Right lobe of liver (tissue), 6 donors: ENCODE results near the gene TNFRSF6B. TPM values are rescaled to one million over a fixed set of nuclear protein-coding genes. Genes with fewer than 3 reads are reported as not detected.
A peak's percentile ranks its signal among the peaks of the same experiment; 100 is the strongest.

Experiments
- ATAC-seq, 4 donors: fragments of 200-7000 bp; cut with Tn5 transposase; one replicate each; pipeline ENCODE4 v1.9.1; 2020; ENCODE audit warnings: mild to moderate bottlenecking in 4 of 4, moderate library complexity in 4 of 4
- DNase-seq, 3 donors: peaks; one replicate each; pipeline ENCODE4 v3.0.0-alpha.2; 2020
- H3K27ac ChIP-seq, 3 donors: fragments of 200-600 bp; one replicate each; pipeline ENCODE4 v1.8.0; 2022
- H3K27me3 ChIP-seq, 2 donors: fragments of 200-600 bp; one replicate each; pipeline ENCODE4 v1.8.0; 2022
- H3K36me3 ChIP-seq, 4 donors: fragments of 200-600 bp; sonication (generic) in 1 of 4; one replicate each; pipeline versions ENCODE4 v1.5.1 to v1.8.0; 2017 to 2022; ENCODE audit warnings: control low read depth in 1 of 4
- H3K4me1 ChIP-seq, 4 donors: fragments of 200-600 bp; sonication (generic) in 1 of 4; one replicate each; pipeline versions ENCODE4 v1.5.1 to v1.8.0; 2017 to 2022; ENCODE audit warnings: control low read depth in 1 of 4
- H3K4me3 ChIP-seq, 3 donors: fragments of 200-600 bp; one replicate each; pipeline ENCODE4 v1.8.0; 2022
- H3K9me3 ChIP-seq, 4 donors: fragments of 200-600 bp; sonication (generic) in 1 of 4; one replicate each; pipeline versions ENCODE4 v1.5.1 to v1.8.0; 2017 to 2022; ENCODE audit warnings: control low read depth in 1 of 4
- CTCF ChIP-seq, 4 donors: fragments of 200-600 bp in 3 of 4; fragments of 450-650 bp in 1 of 4; IDR thresholded peaks; one replicate each; pipeline versions ENCODE4 v1.5.1 to v1.8.0; 2016 to 2022; ENCODE audit warnings: antibody characterized with exemption in 4 of 4, mild to moderate bottlenecking in 2 of 4
- POLR2A ChIP-seq: fragments of 450-650 bp; IDR thresholded peaks from one replicate; pipeline ENCODE4 v1.6.1; 2017; ENCODE audit warnings: antibody characterized with exemption, mild to moderate bottlenecking
- WGBS: methylation state at CpG from one replicate; pipeline ENCODE4 v1.1.6; 2018; ENCODE audit warnings: low coverage, low lambda C conversion rate; ENCODE audit not compliant: insufficient coverage; ENCODE audit errors: missing lambda C conversion rate; 5-methylcytosine and 5-hydroxymethylcytosine counted together
- intact Hi-C, 2 donors: fragments of 100-400 bp; cut with DNase I; formaldehyde crosslinking; loops; one replicate each; pipeline versions ENCODE4 v1.11.2 to v1.14.1; 2022
- total RNA-seq, 6 experiments: library from RNA; depleted of rRNA in 2 of 6; stranded (reverse); fragments of >200 nt in 2 of 6; fragmentation: NEBNext Ultra II Directional in 3 of 6; extraction: Animal tissue kit (Norgen Biotek cat#: 25700) in 3 of 6; gene quantifications; one replicate each; pipeline versions ENCODE4 v1.1.0 to v1.2.4, GENCODE V29; 2016 to 2023
- donor health status: DM: no; HTN: yes; CAD: no.
- donor health status: DM: no; HTN: no; CAD: no.
- donor health status: DM: no; HTN: no; CAD: no.
- donor health status: DM: no; HTN: yes; CAD: no.
- donor health status: DM: no; HTN: yes; CAD: no.

The TNFRSF6B gene
- total RNA-seq, 6 experiments from 2014 or later: 0.56 to 1.0 (median 0.62) TPM; not detected in 3

DNA sequence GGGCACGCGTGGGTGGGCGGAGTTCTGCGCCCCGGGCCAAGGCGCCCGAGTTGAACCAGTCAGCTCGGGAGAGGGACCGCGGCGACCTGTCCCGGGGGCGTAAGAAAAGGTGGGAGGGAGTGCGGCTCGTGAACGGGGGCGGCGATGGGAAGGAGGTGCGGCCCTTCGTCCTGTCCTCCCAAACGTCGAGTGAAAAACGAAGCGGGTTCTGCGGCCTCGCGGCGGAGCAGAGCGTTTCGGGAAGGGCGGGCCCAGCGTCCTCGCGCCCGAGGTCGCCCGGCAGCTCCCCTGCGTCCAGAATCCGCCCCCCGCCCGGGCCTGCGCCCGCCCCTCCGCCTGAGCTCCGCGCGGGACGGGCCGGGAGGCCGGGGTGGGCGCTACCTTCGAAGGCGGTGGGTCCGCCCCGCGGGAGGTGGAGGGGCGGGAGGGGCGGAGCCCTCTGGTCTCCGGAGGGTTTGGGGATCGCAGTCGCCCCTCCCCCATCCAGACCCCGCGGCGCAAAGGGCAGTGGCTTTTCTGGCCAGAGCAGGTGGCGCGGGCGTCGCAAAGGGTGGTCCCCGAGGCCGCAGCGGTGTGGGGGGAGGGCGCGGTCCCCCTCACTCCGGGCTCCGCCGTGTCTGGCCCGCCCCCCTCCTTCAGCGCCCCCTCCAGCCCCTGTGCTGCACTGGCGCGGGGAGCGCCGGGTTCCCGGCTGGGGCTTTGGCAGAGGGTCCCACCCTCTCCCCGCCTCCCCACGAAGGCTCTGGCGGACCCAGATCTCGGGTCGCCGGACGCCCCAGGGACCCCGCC, 44.1 kb upstream of the TNFRSF6B start:
- Histone ChIP-seq H3K9me3 (no peaks in the 10 kb centered on the region), H3K27ac (no peak overlapping the region), H3K4me1 (peaks cover 0 to 10% (median 4%) of the 10 kb centered on the region in 4 donors), H3K27me3 (peaks cover 0 to 14% of the 10 kb centered on the region in 2 donors), H3K4me3 (peak overlapping the region; percentile 11 to 43 (median 12)), H3K36me3 (no peaks in the 10 kb centered on the region)
- DNase-seq: no peak
- TF ChIP-seq CTCF (IDR thresholded peaks at IDR 0.05): no peak
- no peak for TF ChIP-seq POLR2A
- intact Hi-C loops: no loop called here
- ATAC-seq: peak in 1 of 4 donors; percentile 7
- 4% methylated on average over 10 of the region's 91 CpGs for WGBS

DNA sequence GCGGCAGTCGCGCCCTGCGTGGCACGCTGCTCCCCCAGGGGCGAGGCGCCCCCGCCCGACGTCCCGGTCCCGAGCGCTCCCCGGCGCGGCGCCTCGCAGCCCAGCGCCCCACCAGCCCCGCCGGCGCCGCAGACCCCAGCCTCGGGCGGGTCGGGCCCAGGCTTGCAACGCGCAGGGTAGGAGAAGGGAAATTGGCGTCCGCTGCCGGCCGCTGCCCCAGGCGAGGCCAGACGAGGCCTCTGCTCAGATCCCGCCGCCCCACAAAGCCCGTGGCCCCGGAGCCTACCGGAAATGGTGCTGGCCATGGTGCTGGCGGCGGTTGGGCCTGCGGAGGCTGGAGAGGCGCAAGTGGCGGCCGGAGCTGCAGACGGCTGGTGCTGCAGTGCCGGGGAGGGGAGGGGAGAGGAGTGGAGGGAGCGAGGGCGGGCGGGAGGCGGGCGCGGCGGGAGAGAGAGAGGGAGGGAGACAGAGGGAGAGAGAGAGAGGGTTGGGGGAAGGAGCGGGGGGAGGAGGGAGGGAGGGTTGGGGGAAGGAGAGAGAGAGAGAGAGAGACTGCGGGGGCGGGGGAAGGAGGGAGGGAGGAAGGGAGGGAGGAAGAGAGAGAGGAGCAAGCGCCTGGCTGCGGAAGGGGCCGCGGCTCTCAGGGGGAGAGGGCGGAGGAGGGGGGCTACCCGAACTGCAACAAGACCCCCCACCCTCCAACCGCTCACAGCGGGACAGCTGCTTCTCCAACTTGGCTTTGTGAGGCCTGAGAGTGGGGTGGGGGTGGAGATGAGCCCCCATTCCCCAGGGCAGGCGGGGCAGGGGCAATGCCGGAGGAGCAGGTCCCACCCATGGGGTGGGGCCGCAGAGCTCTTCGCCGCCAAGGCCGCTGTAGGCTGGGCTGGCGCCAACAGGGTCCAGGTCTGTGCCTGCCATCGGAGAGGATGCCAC, 43.1 kb upstream of the TNFRSF6B start, which contains the start of gene STMN3:
Gene STMN3, minus strand, starts transcription at position 384 of the 933 bp plus-strand sequence. Its CDS starts 79 bp downstream, at position 305.
- ATAC-seq (peak; percentile 49 to 66 (median 55)), DNase-seq (peak; percentile 73 to 80 (median 76))
- TF ChIP-seq POLR2A (no peak), CTCF (IDR thresholded peaks at IDR 0.05) (no peak)
- 2% methylated on average over 27 of the region's 73 CpGs for WGBS
- Histone ChIP-seq H3K9me3 (no peaks in the 10 kb centered on the region), H3K4me1 (peaks cover 0 to 15% (median 7%) of the 10 kb centered on the region in 4 donors), H3K27me3 (peaks cover 0 to 14% of the 10 kb centered on the region in 2 donors), H3K27ac (no peak within 1 kb of the TSS), H3K4me3 (peak within 1 kb of the TSS; percentile 11 to 43 (median 12)), H3K36me3 (no peaks in the 10 kb centered on the region)
- intact Hi-C loops: no loop called here

GRCh38 chr20:63653974-63654668, 42.3 kb upstream of the TNFRSF6B start:
- Histone ChIP-seq H3K4me1 (peaks cover 0 to 18% (median 9%) of the 10 kb centered on the region in 4 donors), H3K4me3 (no peak overlapping the region), H3K9me3 (no peaks in the 10 kb centered on the region), H3K27me3 (peaks cover 0 to 14% of the 10 kb centered on the region in 2 donors), H3K27ac (no peak overlapping the region), H3K36me3 (no peaks in the 10 kb centered on the region)
- DNase-seq (no peak), ATAC-seq (no peak)
- whole genome bisulfite sequencing: 24% methylated on average over 3 of the region's 15 CpGs
- intact Hi-C loops: no loop called here
- no peak for TF ChIP-seq POLR2A

DNA sequence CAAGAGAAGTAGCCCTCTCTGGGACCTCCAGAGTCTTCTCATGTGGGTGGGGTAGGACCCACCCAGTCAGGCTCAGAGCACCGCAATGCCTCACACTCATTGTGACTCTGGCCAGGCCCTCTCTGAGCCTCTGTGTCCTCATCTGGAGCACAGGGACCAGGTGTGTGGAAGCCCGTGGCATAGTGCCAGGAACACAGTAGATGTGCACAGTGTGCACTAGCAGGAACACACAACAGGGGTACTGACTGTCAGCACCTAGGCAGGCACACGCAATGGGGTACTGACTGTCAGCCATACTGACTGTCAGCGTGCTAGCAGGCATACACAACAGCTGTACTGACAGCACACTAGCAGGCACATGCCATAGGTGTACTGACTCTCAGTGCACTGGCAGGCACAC, 41.2 kb upstream of the TNFRSF6B start:
- TF ChIP-seq POLR2A (no peak), CTCF (IDR thresholded peaks at IDR 0.05) (no peak)
- Histone ChIP-seq H3K9me3 (no peaks in the 10 kb centered on the region), H3K27ac (no peak overlapping the region), H3K36me3 (no peaks in the 10 kb centered on the region), H3K27me3 (peaks cover 0 to 14% of the 10 kb centered on the region in 2 donors), H3K4me1 (peaks cover 0 to 24% (median 11%) of the 10 kb centered on the region in 4 donors), H3K4me3 (no peak overlapping the region)
- DNase-seq: no peak
- ATAC-seq: no peak
- intact Hi-C loops: no loop called here
- WGBS: 63% methylated on average over 2 of the region's 4 CpGs
